Urothelium cell line (cell line): Measurements from ENCODE around the gene PRELID1.

Experiments used
- DNase-seq: peaks from one replicate; pipeline ENCODE4 v3.0.0; 2011; ENCODE audit warnings: low spot score, mixed read lengths
- FAIRE-seq: peaks from 2 replicates; lab custom pipeline; 2011; peaks lifted over from hg19 to GRCh38; lab: Jason Lieb, UNC

Gene PRELID1

GRCh38 chr5:177355162-177355867 lies 51.7 kb downstream of the PRELID1 start:
- FAIRE-seq, result no peak
- DNase-seq, result no peak

GRCh38 chr5:177355868-177356168 lies 52.2 kb downstream of the PRELID1 start:
- no peak for DNase-seq
- no peak for FAIRE-seq
